ENCODE data around the gene MROH9. TPM values are rescaled to one million over a fixed set of nuclear protein-coding genes. Genes with fewer than 3 reads are reported as not detected.

Gene MROH9
- total and polyA plus RNA-seq, 9 of the 15 experiments (the other 6 are each of a cell fraction or from before 2014, with no cell fraction given): not detected

DNA sequence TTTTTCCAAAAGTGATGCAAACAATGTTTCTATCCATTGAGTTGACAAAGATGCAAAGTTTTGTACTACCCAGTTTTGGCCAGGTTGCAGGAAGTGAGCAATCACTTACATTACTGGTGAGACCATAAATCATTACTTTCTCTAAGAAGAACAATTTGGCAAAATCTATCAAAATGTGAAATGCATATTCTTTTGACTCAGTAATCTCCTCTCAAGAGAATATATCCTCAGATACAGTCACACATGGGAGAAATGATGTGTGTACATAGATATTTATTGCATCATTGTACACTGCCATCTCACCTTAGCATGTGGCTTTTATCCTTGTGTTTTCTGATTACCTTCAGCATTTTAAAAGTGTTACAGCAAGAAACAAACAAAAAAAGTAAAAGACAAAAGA is 103.0 kb downstream of the MROH9 start (continued):
- TF ChIP-seq, protein P1, sequence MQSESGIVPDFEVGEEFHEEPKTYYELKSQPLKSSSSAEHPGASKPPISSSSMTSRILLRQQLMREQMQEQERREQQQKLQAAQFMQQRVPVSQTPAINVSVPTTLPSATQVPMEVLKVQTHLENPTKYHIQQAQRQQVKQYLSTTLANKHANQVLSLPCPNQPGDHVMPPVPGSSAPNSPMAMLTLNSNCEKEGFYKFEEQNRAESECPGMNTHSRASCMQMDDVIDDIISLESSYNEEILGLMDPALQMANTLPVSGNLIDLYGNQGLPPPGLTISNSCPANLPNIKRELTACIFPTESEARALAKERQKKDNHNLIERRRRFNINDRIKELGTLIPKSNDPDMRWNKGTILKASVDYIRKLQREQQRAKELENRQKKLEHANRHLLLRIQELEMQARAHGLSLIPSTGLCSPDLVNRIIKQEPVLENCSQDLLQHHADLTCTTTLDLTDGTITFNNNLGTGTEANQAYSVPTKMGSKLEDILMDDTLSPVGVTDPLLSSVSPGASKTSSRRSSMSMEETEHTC (IDR thresholded peaks at IDR 0.05): no peak
- TF ChIP-seq POLR2AphosphoS2 (IDR thresholded peaks at IDR 0.05; ENCODE audit: low read length) (no peak), NFIX (CRISPR knock-in tag; IDR thresholded peaks at IDR 0.05; ENCODE audit: low read depth) (no peak)

DNA sequence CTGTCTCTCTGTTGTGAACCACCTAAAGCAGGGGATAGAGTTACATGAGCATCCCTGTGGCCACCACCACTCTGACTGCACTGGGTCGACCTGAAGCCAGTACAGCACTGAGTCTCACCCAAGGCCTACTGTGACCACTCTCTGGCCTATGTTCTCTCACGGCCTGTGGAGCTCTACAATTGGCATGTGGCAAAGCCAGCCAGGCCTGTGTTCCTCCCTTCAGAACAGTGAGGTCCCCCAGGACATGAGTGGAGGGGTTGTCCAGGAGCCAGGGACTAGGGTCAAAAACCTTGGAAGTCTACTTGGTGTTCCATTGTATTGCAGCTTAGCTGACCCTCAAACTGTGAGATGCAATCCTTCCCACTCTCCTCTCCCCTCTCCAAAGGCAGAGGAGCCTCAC is 112.7 kb downstream of the MROH9 start:
- WGBS (ENCODE audit: insufficient coverage, low coverage, missing lambda C conversion rate): 0% methylated on average over 2 of the region's 2 CpGs
- Histone ChIP-seq H3K4me3 (no peak overlapping the region), H2AFZ (ENCODE audit: low read depth, low read length) (no peak overlapping the region), H3K9me3 (replicated peaks; ENCODE audit: control insufficient read depth, insufficient read depth, low read depth, low read length) (peaks cover 1% of the 10 kb centered on the region; the same call in 1 of the 2 replicates), H3K27me3 (ENCODE audit: control insufficient read depth in 2 of 2, insufficient read depth in 2 of 2, low read length in 2 of 2) (no peaks in the 10 kb centered on the region), H3K4me1 (replicated peaks in 1 of 2; ENCODE audit: control insufficient read depth in 2 of 2, insufficient read depth in 2 of 2, low read length in 2 of 2) (no peaks in the 10 kb centered on the region), H3K9ac (ENCODE audit: insufficient read depth in 1 of 2, low read depth in 2 of 2, low read length in 2 of 2) (no peak overlapping the region), H3K36me3 (ENCODE audit: control insufficient read depth, insufficient read depth, low read length) (no peaks in the 10 kb centered on the region), H4K20me1 (replicated peaks; ENCODE audit: control insufficient read depth, insufficient read depth, low read length) (no peaks in the 10 kb centered on the region), H3K9me1 (ENCODE audit: control insufficient read depth, insufficient read depth, low read length) (no peaks in the 10 kb centered on the region), H3K79me2 (ENCODE audit: control insufficient read depth, insufficient read depth, low read length) (no peaks in the 10 kb centered on the region), H3K27ac (ENCODE audit: extremely low read depth, low read depth, low read length) (no peak overlapping the region), H3K4me2 (ENCODE audit: insufficient read depth, low read length) (no peak overlapping the region)
- TF ChIP-seq, protein P2, sequence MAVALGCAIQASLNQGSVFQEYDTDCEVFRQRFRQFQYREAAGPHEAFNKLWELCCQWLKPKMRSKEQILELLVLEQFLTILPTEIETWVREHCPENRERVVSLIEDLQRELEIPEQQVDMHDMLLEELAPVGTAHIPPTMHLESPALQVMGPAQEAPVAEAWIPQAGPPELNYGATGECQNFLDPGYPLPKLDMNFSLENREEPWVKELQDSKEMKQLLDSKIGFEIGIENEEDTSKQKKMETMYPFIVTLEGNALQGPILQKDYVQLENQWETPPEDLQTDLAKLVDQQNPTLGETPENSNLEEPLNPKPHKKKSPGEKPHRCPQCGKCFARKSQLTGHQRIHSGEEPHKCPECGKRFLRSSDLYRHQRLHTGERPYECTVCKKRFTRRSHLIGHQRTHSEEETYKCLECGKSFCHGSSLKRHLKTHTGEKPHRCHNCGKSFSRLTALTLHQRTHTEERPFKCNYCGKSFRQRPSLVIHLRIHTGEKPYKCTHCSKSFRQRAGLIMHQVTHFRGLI (CRISPR knock-in tag; IDR thresholded peaks at IDR 0.05): no peak
- TF ChIP-seq NCOA1 (IDR thresholded peaks at IDR 0.05; ENCODE audit: low read depth): no peak
- no TSS peak for BruUV-seq (replicated peaks)
- FAIRE-seq (no peak), DNase-seq (ENCODE audit: extremely low read depth in 1 of 4, low spot score in 3 of 4) (no peak), ATAC-seq (no peak)
- in situ Hi-C loops (cut with MboI): no loop called here
- CTCF ChIA-PET (ENCODE audit: low intra/inter-chr PET ratio): no interaction called here
- intact Hi-C loops (cut with micrococcal nuclease): no loop called here
- POLR2A ChIA-PET: no interaction called here

All from K562 (cell line).